ENCODE results near the gene TMEM163.
"Not testable (repeated sequence)": the region's sequence is repeated elsewhere in the genome, so short reads cannot be mapped to it uniquely, and the experiment has no call there.

TMEM163 gene

GRCh38 chr2:134513465-134513804, 205.4 kb downstream of the TMEM163 start:
- no peak for DNase-seq

DNA sequence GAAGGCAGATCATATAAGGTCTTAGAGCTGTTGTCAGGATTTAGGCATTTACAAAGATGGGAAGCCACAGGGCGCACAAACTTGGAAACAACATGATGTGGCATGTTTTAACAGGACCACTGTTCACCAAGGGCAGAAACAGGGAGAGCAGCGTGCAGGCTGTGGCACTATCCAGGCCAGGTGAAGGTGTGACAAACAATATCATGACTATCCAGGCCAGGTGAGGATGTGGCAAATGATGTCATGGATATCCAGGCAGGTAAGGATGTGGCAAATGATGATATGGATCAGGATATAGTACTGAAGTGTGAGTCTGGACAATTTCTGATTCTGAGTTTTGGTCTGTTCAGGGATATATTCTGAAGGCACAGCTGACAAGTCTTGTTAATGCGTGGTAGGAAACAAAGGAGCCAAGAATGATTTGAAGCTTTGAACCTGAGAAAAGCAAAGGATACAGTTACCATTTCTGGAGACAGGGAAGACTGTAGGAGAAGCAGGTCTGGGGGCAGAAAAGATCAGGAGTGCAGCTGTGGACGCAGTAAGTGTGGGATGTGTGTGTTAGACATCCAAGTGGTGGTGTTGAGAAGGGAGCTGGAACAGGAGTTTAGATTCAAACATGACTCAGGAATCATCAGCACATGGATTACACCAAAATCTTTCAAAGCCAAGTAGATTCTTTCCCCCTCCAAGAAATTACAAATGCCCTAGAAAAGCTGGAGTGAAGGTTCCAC, 205.9 kb downstream of the TMEM163 start:
- DNase-seq = no peak

DNA sequence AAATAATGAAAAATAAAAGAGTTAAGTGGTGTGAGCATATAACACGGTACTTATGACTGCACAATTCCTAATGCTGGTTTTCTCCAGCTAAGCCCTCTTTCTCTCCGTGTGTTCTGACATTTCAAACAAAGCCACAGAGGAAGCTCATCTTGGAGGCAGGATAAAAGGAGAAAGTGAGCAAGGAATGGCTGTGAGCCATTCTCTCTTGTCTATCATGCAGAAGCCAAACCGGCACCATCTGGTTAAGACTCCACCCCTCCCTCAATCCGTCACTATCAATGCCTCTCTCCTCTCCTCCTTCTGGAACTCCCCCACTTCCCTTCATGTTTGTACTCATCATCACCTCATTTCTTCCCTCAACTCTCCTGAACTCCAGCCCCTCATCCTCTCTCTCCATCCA, 210.4 kb downstream of the TMEM163 start:
- peak; percentile 18 to 65 for DNase-seq

- no peak for DNase-seq
Observed at GRCh38 chr2:134507697-134508096, 211.1 kb downstream of the TMEM163 start.

GRCh38 chr2:134507159-134507558, 211.6 kb downstream of the TMEM163 start:
- DNase-seq = not testable (repeated sequence)

DNA sequence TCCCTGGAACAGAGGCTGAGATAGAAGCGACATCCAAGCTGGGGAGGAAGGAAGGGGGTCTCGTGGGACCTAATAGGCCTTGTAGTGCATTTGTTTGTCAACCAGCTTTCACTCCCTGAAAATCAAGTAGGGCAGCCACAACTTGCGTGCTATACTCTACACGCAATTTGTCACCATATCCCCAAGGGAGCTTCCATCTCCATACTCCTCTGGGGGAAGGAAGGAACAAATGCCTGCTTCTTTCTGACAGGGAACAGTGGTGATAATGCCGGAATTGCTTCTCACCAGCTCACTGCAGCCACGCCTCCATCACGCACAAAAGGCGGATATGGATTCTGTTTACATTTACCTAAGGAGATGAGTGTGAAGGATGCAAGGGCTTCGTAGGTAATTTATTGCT, 213.4 kb downstream of the TMEM163 start:
- DNase-seq = no peak

DNA sequence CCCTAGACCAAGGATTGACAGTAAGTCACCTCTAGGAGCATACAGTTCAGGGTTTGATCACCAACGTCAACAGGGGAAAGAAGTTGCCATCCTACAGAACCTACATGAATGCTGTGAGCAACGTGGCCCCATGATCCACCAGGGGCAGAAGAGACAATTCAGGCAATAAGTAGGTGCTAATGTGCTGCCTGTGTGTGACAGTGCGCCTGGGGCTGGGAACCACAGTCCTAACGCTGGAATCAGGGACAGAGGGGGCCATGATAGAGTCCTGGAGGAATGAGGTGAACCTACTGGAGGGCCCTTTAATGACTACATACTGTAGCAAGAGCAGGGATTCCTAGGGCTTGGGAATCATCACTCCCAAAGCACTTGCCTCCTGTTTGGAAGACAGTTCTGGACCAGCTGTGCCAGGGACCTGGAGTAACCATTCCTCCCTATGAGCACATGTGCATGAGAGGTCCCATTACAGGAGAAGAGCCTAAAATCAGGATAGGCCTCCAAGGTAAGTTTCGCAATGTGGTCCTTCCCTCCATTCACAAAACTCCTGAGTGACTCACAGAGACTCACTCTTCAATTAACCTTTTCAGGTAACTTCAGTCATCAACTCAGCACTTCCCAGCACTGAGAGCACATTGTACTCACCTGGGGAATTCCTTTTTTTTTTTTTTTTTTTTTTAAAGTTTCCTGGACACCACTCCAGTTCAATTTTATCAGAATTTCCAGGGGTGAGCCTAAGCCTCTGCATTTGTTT, 214.0 kb downstream of the TMEM163 start:
- DNase-seq = no peak

DNA sequence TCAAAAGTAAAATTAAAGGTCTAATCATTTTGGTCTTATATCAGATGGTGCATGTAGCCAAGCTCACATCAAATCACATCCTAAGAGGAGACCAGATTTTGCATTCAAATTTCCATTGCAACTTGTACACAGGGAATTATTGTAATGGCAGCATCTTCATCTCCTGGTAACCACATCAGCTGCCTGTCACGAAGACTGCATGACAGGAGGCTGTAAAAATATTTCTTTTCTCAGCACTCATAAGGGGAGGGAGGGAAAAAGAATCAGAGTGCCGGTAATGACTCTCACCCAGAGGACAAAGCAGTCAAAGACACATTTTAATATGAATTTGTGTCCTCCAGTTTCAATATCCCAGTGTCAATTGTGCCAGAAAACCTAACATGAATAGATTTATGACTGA, 216.7 kb downstream of the TMEM163 start:
- no peak for DNase-seq

GRCh38 chr2:134501476-134502091, 217.2 kb downstream of the TMEM163 start:
- no peak for DNase-seq

GRCh38 chr2:134500211-134500935, 218.4 kb downstream of the TMEM163 start:
- peak; percentile 1 to 57 for DNase-seq

- peak in 1 of 2 experiments; percentile 6 for DNase-seq
Observed at GRCh38 chr2:134499307-134499926, 219.4 kb downstream of the TMEM163 start.

GRCh38 chr2:134498654-134499053, 220.1 kb downstream of the TMEM163 start:
- no peak for DNase-seq

GRCh38 chr2:134493797-134494196, 225.0 kb downstream of the TMEM163 start:
- no peak for DNase-seq

GRCh38 chr2:134491771-134492441, 226.9 kb downstream of the TMEM163 start:
- DNase-seq = peak; percentile 66 to 88

DNA sequence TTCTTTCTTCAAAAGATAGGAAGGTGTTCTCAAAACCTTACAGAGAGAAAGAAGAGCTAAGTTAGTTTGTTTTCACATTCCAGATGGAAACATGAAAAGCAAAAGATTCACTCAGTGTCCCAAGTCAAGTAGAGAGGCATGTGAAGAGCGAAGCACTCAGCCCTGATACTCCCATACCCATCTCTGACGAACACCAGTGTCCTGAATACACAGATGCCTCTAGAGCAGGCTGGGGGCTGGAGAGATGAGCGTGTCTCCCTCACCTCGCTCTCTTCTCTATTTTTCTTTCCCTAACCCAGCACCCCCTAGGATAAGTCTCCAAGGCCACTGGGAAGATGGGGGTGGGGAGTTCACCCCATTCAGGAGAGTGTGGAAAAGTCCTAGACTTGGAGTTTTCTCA, 227.8 kb downstream of the TMEM163 start:
- no peak for DNase-seq

- no peak for DNase-seq
Observed at GRCh38 chr2:134490559-134490958, 228.2 kb downstream of the TMEM163 start.

- DNase-seq = no peak
Observed at GRCh38 chr2:134489732-134490384, 228.9 kb downstream of the TMEM163 start.

DNA sequence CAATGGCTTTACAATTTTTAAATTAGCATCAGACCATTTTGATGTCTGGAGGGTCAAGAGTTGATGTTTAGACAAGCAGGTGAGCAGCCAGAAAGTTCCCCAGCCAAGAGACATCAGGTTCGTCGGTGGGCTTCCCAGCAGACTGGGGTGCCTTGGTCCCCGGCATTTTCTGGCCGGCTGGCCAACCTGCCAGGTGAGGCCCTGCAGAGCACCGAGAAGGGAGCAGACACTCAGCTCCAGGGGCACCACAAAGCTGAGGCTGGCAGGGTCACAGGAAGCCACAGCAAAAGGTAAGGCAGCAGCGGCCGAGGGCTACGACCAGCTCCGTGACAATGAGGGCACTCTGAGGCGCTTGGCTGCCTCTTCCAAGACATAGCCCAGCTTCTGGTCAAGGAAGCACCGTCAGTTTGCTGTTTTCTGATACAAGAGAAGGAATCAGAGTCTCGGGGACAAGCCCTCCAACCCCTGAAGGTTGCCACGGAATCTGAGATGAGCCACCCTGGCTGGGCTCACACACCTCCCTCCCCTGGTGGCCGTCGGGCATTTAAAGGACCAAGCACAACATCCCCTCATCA, 235.9 kb downstream of the TMEM163 start:
- no peak for DNase-seq

GRCh38 chr2:134482131-134482723, 236.6 kb downstream of the TMEM163 start:
- DNase-seq = no peak

DNA sequence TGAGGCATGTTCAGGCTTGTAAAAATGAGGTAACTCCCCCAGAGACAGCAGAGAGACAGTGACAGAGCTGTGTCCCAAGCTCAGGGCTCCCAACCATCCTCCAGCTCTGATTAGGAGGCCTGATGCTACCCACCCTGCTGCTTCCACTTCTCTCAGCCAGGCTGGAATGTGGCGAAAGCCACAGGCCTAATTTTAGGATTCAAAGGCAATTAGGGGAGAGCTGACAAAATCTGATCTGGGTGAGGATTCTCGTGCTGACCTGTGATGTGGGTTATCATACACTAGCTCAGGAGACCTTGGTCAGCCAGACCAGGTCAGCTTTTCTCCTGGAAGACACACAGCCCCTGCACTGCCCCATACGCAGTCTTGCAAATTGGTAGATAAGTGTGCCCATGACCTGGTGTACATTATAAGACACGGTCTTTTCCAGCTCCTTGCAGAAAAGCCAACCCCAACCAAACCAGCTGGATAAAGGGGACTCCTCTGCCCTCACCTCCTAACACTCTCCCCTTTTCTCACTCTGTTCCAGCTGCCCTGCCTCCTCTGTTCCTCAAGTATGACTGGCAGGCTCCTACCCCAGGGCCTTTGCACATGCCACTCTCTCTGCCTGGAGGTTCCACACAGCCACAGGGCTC, 239.0 kb downstream of the TMEM163 start:
- no peak for DNase-seq

Measured in NCI-H524 (cell line).